Endodermal cell (in vitro differentiated cells): ENCODE data around the gene DDX51. TPM values are rescaled to one million over a fixed set of nuclear protein-coding genes. Genes with fewer than 3 reads are reported as not detected.

Source experiments
- DNase-seq: peaks from one replicate; pipeline ENCODE4 v3.0.0-alpha.2; 2017
- H3K27ac ChIP-seq: 2 replicates; pipeline ENCODE4 v1.5.1; 2013; ENCODE audit warnings: mild to moderate bottlenecking, low read depth, low read length, moderate library complexity
- H3K27me3 ChIP-seq: 2 replicates; pipeline ENCODE4 v1.6.1; 2013; ENCODE audit warnings: mild to moderate bottlenecking, low read length, moderate library complexity; ENCODE audit not compliant: insufficient read depth, control insufficient read depth, poor library complexity, severe bottlenecking
- H3K36me3 ChIP-seq: 2 replicates; pipeline ENCODE4 v1.7.0; 2013; ENCODE audit warnings: mild to moderate bottlenecking, low read length, moderate library complexity; ENCODE audit not compliant: control insufficient read depth, insufficient read depth
- H3K4me1 ChIP-seq: one replicate; pipeline ENCODE4 v1.7.0; 2013; ENCODE audit warnings: low read length; ENCODE audit not compliant: control insufficient read depth, insufficient read depth
- H3K4me3 ChIP-seq: 2 replicates; pipeline ENCODE4 v1.5.1; 2013; ENCODE audit warnings: mild to moderate bottlenecking, low read length, moderate library complexity
- H3K9ac ChIP-seq: 2 replicates; pipeline ENCODE4 v1.6.1; 2013; ENCODE audit warnings: mild to moderate bottlenecking, low read length, moderate library complexity; ENCODE audit not compliant: poor library complexity, severe bottlenecking; ENCODE audit errors: extremely low read depth
- H3K9me3 ChIP-seq: 2 replicates; pipeline ENCODE4 v1.6.1; 2013; ENCODE audit warnings: mild to moderate bottlenecking, low read length, moderate library complexity; ENCODE audit not compliant: control insufficient read depth
- H3K27ac Mint-ChIP-seq: 2 replicates; pipeline ENCODE4 v1.8.0; 2020; ENCODE audit warnings: mixed read lengths
- H3K27me3 Mint-ChIP-seq: 2 replicates; pipeline ENCODE4 v1.8.0; 2021; ENCODE audit warnings: mild to moderate bottlenecking, mixed read lengths; ENCODE audit not compliant: insufficient read depth
- H3K36me3 Mint-ChIP-seq: 2 replicates; pipeline ENCODE4 v1.8.0; 2020; ENCODE audit warnings: low read depth, mixed read lengths
- H3K4me1 Mint-ChIP-seq: 2 replicates; pipeline ENCODE4 v1.8.0; 2020; ENCODE audit warnings: mixed read lengths
- H3K4me3 Mint-ChIP-seq: 2 replicates; pipeline ENCODE4 v1.8.0; 2020; ENCODE audit warnings: mild to moderate bottlenecking, moderate library complexity, mixed read lengths
- H3K9me3 Mint-ChIP-seq: 2 replicates; pipeline ENCODE4 v1.8.0; 2020; ENCODE audit warnings: mild to moderate bottlenecking, mixed read lengths
- CTCF ChIP-seq: fragments of 200-600 bp; sonication (generic); conservative IDR thresholded peaks from 2 replicates; pipeline ENCODE4 v1.5.0; 2021; ENCODE audit warnings: antibody characterized with exemption, mild to moderate bottlenecking
- WGBS, 2 experiments: methylation state at CpG; one replicate each; pipeline versions ENCODE4 v1.1.5 to v1.1.7; 2013; ENCODE audit warnings: missing lambda C conversion rate in 2 of 2, mixed read lengths in 1 of 2; ENCODE audit not compliant: insufficient coverage in 1 of 2, insufficient read length in 1 of 2; 5-methylcytosine and 5-hydroxymethylcytosine counted together
- total RNA-seq, 2 donors: library from RNA; stranded (reverse); fragmentation: NEBNext Ultra II Directional in 1 of 2; extraction: Animal tissue kit (Norgen Biotek cat#: 25700) in 1 of 2; gene quantifications; 2 replicates in 1 of 2; 3 replicates in 1 of 2; pipeline ENCODE4 v1.2.1, GENCODE V29; 2021

DDX51 gene
- total RNA-seq, 2 donors from 2014 or later = 31.5 to 33.8 TPM

- no peaks in the 10 kb centered on the region for H3K4me1 ChIP-seq
- Mint-ChIP-seq H3K9me3 (no peaks in the 10 kb centered on the region), H3K27me3 (no peaks in the 10 kb centered on the region), H3K36me3 (peaks cover 58% of the 10 kb centered on the region), H3K4me3 (no peak overlapping the region), H3K27ac (no peak overlapping the region), H3K4me1 (no peaks in the 10 kb centered on the region)
- H3K27ac ChIP-seq = no peak overlapping the region
- 93 to 94% methylated on average over 8 of the region's 8 CpGs for WGBS, 2 experiments
- no peak for TF ChIP-seq CTCF
- DNase-seq = peak; percentile 18
- no peaks in the 10 kb centered on the region for H3K9me3 ChIP-seq
- H3K9ac ChIP-seq = no peak overlapping the region
- H3K4me3 ChIP-seq = no peak overlapping the region
- no peaks in the 10 kb centered on the region for H3K27me3 ChIP-seq
- H3K36me3 ChIP-seq = peaks cover 55% of the 10 kb centered on the region
Observed at GRCh38 chr12:132109741-132110140, 34.4 kb downstream of the DDX51 start.

- no peak overlapping the region for H3K27ac Mint-ChIP-seq
- 69 to 82% methylated on average over 11 to 16 of the region's 16 CpGs for WGBS, 2 experiments
- TF ChIP-seq CTCF = no peak
Observed at GRCh38 chr12:132108211-132108832, 35.8 kb downstream of the DDX51 start.

DNA sequence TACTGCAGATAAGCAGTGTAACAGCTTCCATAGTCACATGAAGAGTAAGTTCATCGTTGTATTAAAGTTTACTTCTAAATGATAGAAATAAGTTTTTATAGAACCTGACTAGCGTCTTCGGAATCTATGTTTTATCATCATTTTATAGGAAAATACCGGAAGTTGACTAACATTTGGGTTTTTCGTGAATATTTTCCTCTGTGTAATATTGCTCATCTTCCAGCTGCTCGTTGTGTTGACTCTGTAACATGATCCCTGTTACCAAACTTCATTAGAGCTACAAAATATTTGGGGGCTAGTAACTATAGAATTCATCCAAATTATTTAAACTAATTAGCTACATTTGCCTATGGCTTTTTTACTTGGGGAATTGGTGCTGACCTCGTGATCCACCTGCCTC lies 37.2 kb downstream of the DDX51 start:
- Mint-ChIP-seq H3K27me3 (no peaks in the 10 kb centered on the region), H3K9me3 (no peaks in the 10 kb centered on the region), H3K36me3 (peaks cover 40% of the 10 kb centered on the region), H3K4me1 (peaks cover 8% of the 10 kb centered on the region), H3K27ac (no peak overlapping the region), H3K4me3 (no peak overlapping the region)
- Histone ChIP-seq H3K27ac (no peak overlapping the region), H3K4me3 (no peak overlapping the region), H3K9ac (no peak overlapping the region), H3K9me3 (no peaks in the 10 kb centered on the region), H3K4me1 (no peaks in the 10 kb centered on the region), H3K27me3 (no peaks in the 10 kb centered on the region), H3K36me3 (peaks cover 38% of the 10 kb centered on the region)
- DNase-seq = peak; percentile 7
- 91 to 93% methylated on average over 7 of the region's 7 CpGs for WGBS, 2 experiments
- TF ChIP-seq CTCF = no peak

More at GRCh38 chr12:132108211-132108832, 35.8 kb downstream of the DDX51 start:
- Histone ChIP-seq H3K4me1 (no peaks in the 10 kb centered on the region), H3K9me3 (no peaks in the 10 kb centered on the region), H3K4me3 (no peak overlapping the region), H3K9ac (no peak overlapping the region), H3K27ac (peak overlapping the region; percentile 30), H3K36me3 (peaks cover 41% of the 10 kb centered on the region), H3K27me3 (no peaks in the 10 kb centered on the region)
- Mint-ChIP-seq H3K27me3 (no peaks in the 10 kb centered on the region), H3K4me1 (peaks cover 5% of the 10 kb centered on the region), H3K9me3 (no peaks in the 10 kb centered on the region), H3K4me3 (no peak overlapping the region), H3K36me3 (peaks cover 46% of the 10 kb centered on the region)
- peak; percentile 74 for DNase-seq
